GM10248 (cell line): Measurements from ENCODE around the gene CMIP.

ENCODE experiments used
- CTCF ChIA-PET: fragments of 300-600 bp; sonication (Branson Sonifier 250); formaldehyde crosslinking; extraction: SDS; loops from one replicate; lab custom pipeline; 2021; ENCODE audit warnings: antibody characterized with exemption; lab: Yijun Ruan, JAX
- POLR2A ChIA-PET: fragments of 350-650 bp; sonication (Branson Sonifier 250); formaldehyde crosslinking; extraction: SDS; loops from one replicate; lab custom pipeline; 2020; ENCODE audit warnings: antibody characterized with exemption; lab: Yijun Ruan, JAX
- DNase-seq: peaks from one replicate; pipeline ENCODE4 v3.0.0; 2012; ENCODE audit errors: extremely low spot score
- TF ChIP-seq, protein P1 (sequence below): IDR thresholded peaks from 2 replicates; pipeline ENCODE4 v1.5.1; 2012; ENCODE audit warnings: mild to moderate bottlenecking, low read depth; ENCODE audit errors: extremely low read depth, missing control alignments, control extremely low read depth

CMIP gene

GRCh38 chr16:81440888-81441761 is 3.5 kb upstream of the CMIP start:
- DNase-seq, result no peak
- TF ChIP-seq, protein P1, sequence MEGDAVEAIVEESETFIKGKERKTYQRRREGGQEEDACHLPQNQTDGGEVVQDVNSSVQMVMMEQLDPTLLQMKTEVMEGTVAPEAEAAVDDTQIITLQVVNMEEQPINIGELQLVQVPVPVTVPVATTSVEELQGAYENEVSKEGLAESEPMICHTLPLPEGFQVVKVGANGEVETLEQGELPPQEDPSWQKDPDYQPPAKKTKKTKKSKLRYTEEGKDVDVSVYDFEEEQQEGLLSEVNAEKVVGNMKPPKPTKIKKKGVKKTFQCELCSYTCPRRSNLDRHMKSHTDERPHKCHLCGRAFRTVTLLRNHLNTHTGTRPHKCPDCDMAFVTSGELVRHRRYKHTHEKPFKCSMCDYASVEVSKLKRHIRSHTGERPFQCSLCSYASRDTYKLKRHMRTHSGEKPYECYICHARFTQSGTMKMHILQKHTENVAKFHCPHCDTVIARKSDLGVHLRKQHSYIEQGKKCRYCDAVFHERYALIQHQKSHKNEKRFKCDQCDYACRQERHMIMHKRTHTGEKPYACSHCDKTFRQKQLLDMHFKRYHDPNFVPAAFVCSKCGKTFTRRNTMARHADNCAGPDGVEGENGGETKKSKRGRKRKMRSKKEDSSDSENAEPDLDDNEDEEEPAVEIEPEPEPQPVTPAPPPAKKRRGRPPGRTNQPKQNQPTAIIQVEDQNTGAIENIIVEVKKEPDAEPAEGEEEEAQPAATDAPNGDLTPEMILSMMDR, result no peak
- CTCF ChIA-PET, result interaction anchor here (0.9 to 3.4 kb wide), 4 partner anchors 10 to 282 kb away, joined by 3 to 10 read pairs (median 4); no protein-coding TSS in a partner anchor
- POLR2A ChIA-PET, result no interaction called here

GRCh38 chr16:81442220-81442915 is 2.2 kb upstream of the CMIP start:
- ChIA-PET CTCF (interaction anchor here (1.0 kb wide), 1 partner anchor 12 kb away, joined by 3 read pairs; no protein-coding TSS in a partner anchor), POLR2A (no interaction called here)
- DNase-seq, result no peak
- TF ChIP-seq, protein P1, result no peak

GRCh38 chr16:81442916-81443687 is 1.5 kb upstream of the CMIP start:
- POLR2A ChIA-PET, result no interaction called here
- TF ChIP-seq, protein P1, result no peak
- CTCF ChIA-PET, result interaction anchor here (0.9 to 1.0 kb wide), 2 partner anchors 8 to 11 kb away, joined by 3 read pairs; no protein-coding TSS in a partner anchor
- no peak for DNase-seq

GRCh38 chr16:81443688-81444447 is 740 bp upstream of the CMIP start:
- CTCF ChIA-PET, result interaction anchor here (0.9 kb wide), 1 partner anchor 9 kb away, joined by 3 read pairs; no protein-coding TSS in a partner anchor
- DNase-seq, result no peak
- TF ChIP-seq, protein P1, result no peak
- POLR2A ChIA-PET, result no interaction called here

GRCh38 chr16:81445143-81445961 is 744 bp downstream of the CMIP start:
- DNase-seq, result peak; percentile 70
- TF ChIP-seq, protein P1, result no peak
- CTCF ChIA-PET, result no interaction called here

More at GRCh38 chr16:81445143-81445961, 744 bp downstream of the CMIP start:
- POLR2A ChIA-PET, result interaction anchor here (0.5 kb wide), 1 partner anchor 20 kb away, joined by 3 read pairs; no protein-coding TSS in a partner anchor
